OCI-LY1 (cell line): ENCODE data around the gene HS3ST4.

Experiments used
- EZH2 ChIP-seq: fragments of 200-600 bp; sonication (generic), shearing (Covaris generic); IDR thresholded peaks from 2 replicates; pipeline ENCODE4 v1.8.0; 2017; ENCODE audit warnings: borderline replicate concordance, mixed run types, mild to moderate bottlenecking, antibody characterized with exemption, low read length, moderate library complexity, mixed read lengths
- TF ChIP-seq, protein P1 (sequence below): fragments of 200-600 bp; sonication (generic), shearing (Covaris generic); IDR thresholded peaks from 2 replicates; pipeline ENCODE4 v1.5.1; 2017; ENCODE audit warnings: mild to moderate bottlenecking, antibody characterized with exemption, low read length, moderate library complexity, mixed read lengths

- TF ChIP-seq, protein P1, sequence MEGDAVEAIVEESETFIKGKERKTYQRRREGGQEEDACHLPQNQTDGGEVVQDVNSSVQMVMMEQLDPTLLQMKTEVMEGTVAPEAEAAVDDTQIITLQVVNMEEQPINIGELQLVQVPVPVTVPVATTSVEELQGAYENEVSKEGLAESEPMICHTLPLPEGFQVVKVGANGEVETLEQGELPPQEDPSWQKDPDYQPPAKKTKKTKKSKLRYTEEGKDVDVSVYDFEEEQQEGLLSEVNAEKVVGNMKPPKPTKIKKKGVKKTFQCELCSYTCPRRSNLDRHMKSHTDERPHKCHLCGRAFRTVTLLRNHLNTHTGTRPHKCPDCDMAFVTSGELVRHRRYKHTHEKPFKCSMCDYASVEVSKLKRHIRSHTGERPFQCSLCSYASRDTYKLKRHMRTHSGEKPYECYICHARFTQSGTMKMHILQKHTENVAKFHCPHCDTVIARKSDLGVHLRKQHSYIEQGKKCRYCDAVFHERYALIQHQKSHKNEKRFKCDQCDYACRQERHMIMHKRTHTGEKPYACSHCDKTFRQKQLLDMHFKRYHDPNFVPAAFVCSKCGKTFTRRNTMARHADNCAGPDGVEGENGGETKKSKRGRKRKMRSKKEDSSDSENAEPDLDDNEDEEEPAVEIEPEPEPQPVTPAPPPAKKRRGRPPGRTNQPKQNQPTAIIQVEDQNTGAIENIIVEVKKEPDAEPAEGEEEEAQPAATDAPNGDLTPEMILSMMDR, result no peak
- TF ChIP-seq EZH2, result no peak
Observed at GRCh38 chr16:25785361-25785760, 93.6 kb downstream of the HS3ST4 start.
